ENCODE measurements around the gene PDILT.

GRCh38 chr16:20391045-20391444 lies 13.5 kb downstream of the PDILT start:
- no peak for TF ChIP-seq RNF2 (IDR thresholded peaks at IDR 0.05; ENCODE audit: borderline replicate concordance, low read depth, low read length, missing control alignments, poor library complexity, severe bottlenecking)
- TF ChIP-seq RAD21 (IDR thresholded peaks at IDR 0.05 in 1 of 2, conservative IDR thresholded peaks at IDR 0.05 in 1 of 2; ENCODE audit: low read depth in 2 of 2, low read length in 2 of 2), result no peak
- no peak for TF ChIP-seq ATF2 (IDR thresholded peaks at IDR 0.05; ENCODE audit: low read length)
- TF ChIP-seq GABPA (IDR thresholded peaks at IDR 0.05; ENCODE audit: borderline replicate concordance, insufficient read depth, low read length), result no peak
- TF ChIP-seq TCF12 (IDR thresholded peaks at IDR 0.05; ENCODE audit: low read depth, low read length), result no peak
- TF ChIP-seq, protein P1, sequence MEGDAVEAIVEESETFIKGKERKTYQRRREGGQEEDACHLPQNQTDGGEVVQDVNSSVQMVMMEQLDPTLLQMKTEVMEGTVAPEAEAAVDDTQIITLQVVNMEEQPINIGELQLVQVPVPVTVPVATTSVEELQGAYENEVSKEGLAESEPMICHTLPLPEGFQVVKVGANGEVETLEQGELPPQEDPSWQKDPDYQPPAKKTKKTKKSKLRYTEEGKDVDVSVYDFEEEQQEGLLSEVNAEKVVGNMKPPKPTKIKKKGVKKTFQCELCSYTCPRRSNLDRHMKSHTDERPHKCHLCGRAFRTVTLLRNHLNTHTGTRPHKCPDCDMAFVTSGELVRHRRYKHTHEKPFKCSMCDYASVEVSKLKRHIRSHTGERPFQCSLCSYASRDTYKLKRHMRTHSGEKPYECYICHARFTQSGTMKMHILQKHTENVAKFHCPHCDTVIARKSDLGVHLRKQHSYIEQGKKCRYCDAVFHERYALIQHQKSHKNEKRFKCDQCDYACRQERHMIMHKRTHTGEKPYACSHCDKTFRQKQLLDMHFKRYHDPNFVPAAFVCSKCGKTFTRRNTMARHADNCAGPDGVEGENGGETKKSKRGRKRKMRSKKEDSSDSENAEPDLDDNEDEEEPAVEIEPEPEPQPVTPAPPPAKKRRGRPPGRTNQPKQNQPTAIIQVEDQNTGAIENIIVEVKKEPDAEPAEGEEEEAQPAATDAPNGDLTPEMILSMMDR (IDR thresholded peaks at IDR 0.05; ENCODE audit: control extremely low read depth in 1 of 3, insufficient read depth in 1 of 3, low read depth in 1 of 3, low read length in 3 of 3), result no peak
- TF ChIP-seq EP300 (IDR thresholded peaks at IDR 0.05; ENCODE audit: borderline replicate concordance in 1 of 2, low read depth in 2 of 2, low read length in 2 of 2), result no peak
- TF ChIP-seq JUND (IDR thresholded peaks at IDR 0.05; ENCODE audit: low read length), result no peak
- TF ChIP-seq POLR2AphosphoS5 (IDR thresholded peaks at IDR 0.05; ENCODE audit: low read depth, low read length), result no peak
- no peak for TF ChIP-seq POLR2A (IDR thresholded peaks at IDR 0.05; ENCODE audit: control extremely low read depth in 1 of 2, low read depth in 2 of 2, low read length in 2 of 2)
- no peak for TF ChIP-seq ASH2L (IDR thresholded peaks at IDR 0.05; ENCODE audit: low read length)
- no peak for TF ChIP-seq SIN3A (conservative IDR thresholded peaks at IDR 0.05 in 1 of 2, IDR thresholded peaks at IDR 0.05 in 1 of 2; ENCODE audit: low read depth in 1 of 2, low read length in 2 of 2)

All from H1 (cell line).